ENCODE data around the gene TNRC6B. TPM values are rescaled to one million over a fixed set of nuclear protein-coding genes. Genes with fewer than 3 reads are reported as not detected.
"Not testable (repeated sequence)": the region's sequence is repeated elsewhere in the genome, so short reads cannot be mapped to it uniquely, and the experiment has no call there.

Gene TNRC6B
- total RNA-seq, 1 experiment from 2014 or later, result 58.1 TPM

DNA sequence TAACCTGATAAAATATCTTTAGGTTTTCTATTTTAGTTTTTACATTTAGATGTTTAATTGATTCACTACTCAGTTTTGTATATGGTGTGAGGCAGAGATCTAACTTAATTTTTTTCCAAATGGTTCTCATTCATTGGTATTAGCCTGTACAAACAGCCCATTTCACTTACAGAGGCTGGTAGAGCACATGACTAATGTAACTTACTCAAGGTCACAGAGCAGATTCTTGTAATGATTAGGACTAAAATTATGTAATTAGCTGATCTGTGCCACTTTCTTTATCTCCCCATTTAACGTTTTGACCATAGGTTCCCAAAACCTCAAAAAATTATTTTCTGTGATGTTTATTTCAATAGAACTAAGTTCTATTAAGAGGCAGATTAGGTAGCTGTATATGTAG, 16.5 kb upstream of the TNRC6B start:
- H4K5ac ChIP-seq (ENCODE audit: insufficient read length, low read depth, low read length), result no peak overlapping the region
- no peaks in the 10 kb centered on the region for H3K79me2 ChIP-seq (ENCODE audit: insufficient read depth, low read length)
- H4K91ac ChIP-seq (ENCODE audit: insufficient read length, low read depth, low read length), result no peak overlapping the region
- no peak overlapping the region for H4K8ac ChIP-seq (replicated peaks; ENCODE audit: insufficient read length, low read depth, low read length)
- no peak overlapping the region for H2BK120ac ChIP-seq (ENCODE audit: low read depth, low read length, poor library complexity, severe bottlenecking)
- no peak overlapping the region for H2BK12ac ChIP-seq (ENCODE audit: insufficient read length, low read depth, low read length)
- H3K27ac Mint-ChIP-seq, result no peak overlapping the region
- H3K18ac ChIP-seq (ENCODE audit: insufficient read length, low read depth, low read length), result no peak overlapping the region
- no peak overlapping the region for H2BK15ac ChIP-seq (ENCODE audit: low read depth, low read length)
- no peak overlapping the region for H2AK5ac ChIP-seq (ENCODE audit: insufficient read length, low read length)
- no peak overlapping the region for H3K4ac ChIP-seq (ENCODE audit: low read depth, low read length)
- no peak overlapping the region for H3K4me3 Mint-ChIP-seq
- H3K56ac ChIP-seq (ENCODE audit: insufficient read length, low read depth, low read length), result no peak overlapping the region
- H3T11ph ChIP-seq (ENCODE audit: low read length), result no peak overlapping the region
- H3K27ac ChIP-seq (ENCODE audit: insufficient read length, low read depth, low read length), result no peak overlapping the region
- no peaks in the 10 kb centered on the region for H4K20me1 ChIP-seq (ENCODE audit: control insufficient read depth, insufficient read depth, insufficient read length)
- no peak for TF ChIP-seq CTCF (conservative IDR thresholded peaks at IDR 0.05)
- no peaks in the 10 kb centered on the region for H3K4me1 ChIP-seq (ENCODE audit: insufficient read depth, low read length)
- no peaks in the 10 kb centered on the region for H3K27me3 Mint-ChIP-seq (ENCODE audit: low read depth)
- H3K9ac ChIP-seq (ENCODE audit: extremely low read depth, insufficient read length, low read length), result no peak overlapping the region
- H3K23me2 ChIP-seq (ENCODE audit: insufficient read length, low read depth, low read length, poor library complexity, severe bottlenecking), result no peaks in the 10 kb centered on the region
- no peak overlapping the region for H2AFZ ChIP-seq (ENCODE audit: low read length)
- no CpG with 5 or more reads among the region's 1 CpG for WGBS (ENCODE audit: extremely low coverage, insufficient read length, low lambda C conversion rate)
- H3K9me3 Mint-ChIP-seq, result peaks cover 4 to 5% of the 10 kb centered on the region in 2 experiments; a peak in 4 of 5 replicates
- H3K4me1 Mint-ChIP-seq, result peaks cover 4 to 11% of the 10 kb centered on the region in 2 experiments
- no peak overlapping the region for H3K23ac ChIP-seq (ENCODE audit: insufficient read length, low read depth, low read length)
- no peak overlapping the region for H2BK20ac ChIP-seq (ENCODE audit: low read depth, low read length, poor library complexity, severe bottlenecking)
- no peak overlapping the region for H2BK5ac ChIP-seq (ENCODE audit: insufficient read length, low read length)
- H3K9me3 ChIP-seq (ENCODE audit: control insufficient read depth, low read depth, low read length), result no peaks in the 10 kb centered on the region
- no peak overlapping the region for H3K14ac ChIP-seq (ENCODE audit: insufficient read depth, low read length)
- no peaks in the 10 kb centered on the region for H3K27me3 ChIP-seq (ENCODE audit: insufficient read depth, low read length)
- DNase-seq, result no peak
- peaks cover 8 to 39% (median 10%) of the 10 kb centered on the region in 3 experiments for H3K36me3 Mint-ChIP-seq (ENCODE audit: insufficient read depth in 1 of 3, low read depth in 3 of 3)
- H3K79me1 ChIP-seq (ENCODE audit: insufficient read depth, low read depth, low read length, poor library complexity, severe bottlenecking), result no peaks in the 10 kb centered on the region
- H3K4me2 ChIP-seq (ENCODE audit: insufficient read depth, insufficient read length, low read length), result no peak overlapping the region

- not testable (repeated sequence) for H3K27me3 Mint-ChIP-seq (ENCODE audit: low read depth); H3K79me1 ChIP-seq (ENCODE audit: insufficient read depth, low read depth, low read length, poor library complexity, severe bottlenecking); H2BK12ac ChIP-seq (ENCODE audit: insufficient read length, low read depth, low read length); H3K9me3 ChIP-seq (ENCODE audit: control insufficient read depth, low read depth, low read length); H3K4me1 ChIP-seq (ENCODE audit: insufficient read depth, low read length); H2BK20ac ChIP-seq (ENCODE audit: low read depth, low read length, poor library complexity, severe bottlenecking); H2BK120ac ChIP-seq (ENCODE audit: low read depth, low read length, poor library complexity, severe bottlenecking); H3K9ac ChIP-seq (ENCODE audit: extremely low read depth, insufficient read length, low read length); H3K27ac ChIP-seq (ENCODE audit: insufficient read length, low read depth, low read length); H3K23ac ChIP-seq (ENCODE audit: insufficient read length, low read depth, low read length); H3K4me1 Mint-ChIP-seq; H3K56ac ChIP-seq (ENCODE audit: insufficient read length, low read depth, low read length); H4K8ac ChIP-seq (replicated peaks; ENCODE audit: insufficient read length, low read depth, low read length); DNase-seq; H2AK5ac ChIP-seq (ENCODE audit: insufficient read length, low read length); H3K4me3 Mint-ChIP-seq; H2BK5ac ChIP-seq (ENCODE audit: insufficient read length, low read length); H2AFZ ChIP-seq (ENCODE audit: low read length); H3K23me2 ChIP-seq (ENCODE audit: insufficient read length, low read depth, low read length, poor library complexity, severe bottlenecking); H3K4ac ChIP-seq (ENCODE audit: low read depth, low read length); H3K18ac ChIP-seq (ENCODE audit: insufficient read length, low read depth, low read length); H4K91ac ChIP-seq (ENCODE audit: insufficient read length, low read depth, low read length); H3K27me3 ChIP-seq (ENCODE audit: insufficient read depth, low read length); H3K4me2 ChIP-seq (ENCODE audit: insufficient read depth, insufficient read length, low read length); H4K20me1 ChIP-seq (ENCODE audit: control insufficient read depth, insufficient read depth, insufficient read length); H3K79me2 ChIP-seq (ENCODE audit: insufficient read depth, low read length); H4K5ac ChIP-seq (ENCODE audit: insufficient read length, low read depth, low read length); H3T11ph ChIP-seq (ENCODE audit: low read length); H2BK15ac ChIP-seq (ENCODE audit: low read depth, low read length); H3K9me3 Mint-ChIP-seq; H3K14ac ChIP-seq (ENCODE audit: insufficient read depth, low read length)
- peaks cover 8 to 34% (median 8%) of the 10 kb centered on the region in 3 experiments for H3K36me3 Mint-ChIP-seq (ENCODE audit: insufficient read depth in 1 of 3, low read depth in 3 of 3)
- no CpG with 5 or more reads among the region's 2 CpGs for WGBS (ENCODE audit: extremely low coverage, insufficient read length, low lambda C conversion rate)
- H3K27ac Mint-ChIP-seq, result 0 out of 7 replicates have a peak overlapping the region, but pooled peaks of 1 of the 3 experiments have one; percentile 30
Measured at GRCh38 chr22:40165537-40165936, 12.2 kb upstream of the TNRC6B start.

All from H9 (cell line).